Measurements from ENCODE around the gene CIRBP.

GRCh38 chr19:1296575-1297271 is 27.6 kb downstream of the CIRBP start:
- TF ChIP-seq ATF3 (IDR thresholded peaks at IDR 0.05) (no peak), RAD21 (IDR thresholded peaks at IDR 0.05) (no peak), TAF1 (conservative IDR thresholded peaks at IDR 0.05) (no peak), EGR1 (IDR thresholded peaks at IDR 0.05; ENCODE audit: low read depth in 2 of 2) (no peak), YY1 (IDR thresholded peaks at IDR 0.05) (no peak), CTCF (IDR thresholded peaks at IDR 0.05; ENCODE audit: low read depth, low read length, missing input control) (no peak), REST (IDR thresholded peaks at IDR 0.05) (no peak), ZBTB33 (IDR thresholded peaks at IDR 0.05) (no peak)

Data from liver (tissue), 3 donors.